ENCODE measurements around the gene UBR4.
A peak's percentile ranks its signal among the peaks of the same experiment; 100 is the strongest.

Gene UBR4

GRCh38 chr1:19130468-19130867 lies 79.6 kb downstream of the UBR4 start:
- TF ChIP-seq CTCF (IDR thresholded peaks at IDR 0.05; ENCODE audit: low read depth, low read length) (no peak), MYC (IDR thresholded peaks at IDR 0.05; ENCODE audit: low read depth, low read length) (no peak), POLR2A (IDR thresholded peaks at IDR 0.05; ENCODE audit: extremely low read depth, insufficient read length) (no peak), MAX (IDR thresholded peaks at IDR 0.05; ENCODE audit: low read depth, low read length) (no peak)
- no peak for DNase-seq (ENCODE audit: low read depth)

GRCh38 chr1:19128968-19129514 lies 81.0 kb downstream of the UBR4 start:
- DNase-seq (ENCODE audit: low read depth), result no peak

More at GRCh38 chr1:19130468-19130867, 79.6 kb downstream of the UBR4 start:
- no peak overlapping the region for H3K4me3 ChIP-seq (ENCODE audit: low read depth, low read length)

GRCh38 chr1:19124273-19124672 lies 85.8 kb downstream of the UBR4 start:
- H3K4me3 ChIP-seq (ENCODE audit: low read depth, low read length), result no peak overlapping the region
- TF ChIP-seq CTCF (IDR thresholded peaks at IDR 0.05; ENCODE audit: low read depth, low read length) (no peak), MYC (IDR thresholded peaks at IDR 0.05; ENCODE audit: low read depth, low read length) (no peak), POLR2A (IDR thresholded peaks at IDR 0.05; ENCODE audit: extremely low read depth, insufficient read length) (no peak), MAX (IDR thresholded peaks at IDR 0.05; ENCODE audit: low read depth, low read length) (no peak)
- DNase-seq (ENCODE audit: low read depth), result peak; percentile 28

More at GRCh38 chr1:19128968-19129514, 81.0 kb downstream of the UBR4 start:
- H3K4me3 ChIP-seq (ENCODE audit: low read depth, low read length), result no peak overlapping the region
- no peak for TF ChIP-seq POLR2A (IDR thresholded peaks at IDR 0.05; ENCODE audit: extremely low read depth, insufficient read length)
- TF ChIP-seq CTCF (IDR thresholded peaks at IDR 0.05; ENCODE audit: low read depth, low read length), result no peak
- TF ChIP-seq MYC (IDR thresholded peaks at IDR 0.05; ENCODE audit: low read depth, low read length), result no peak
- TF ChIP-seq MAX (IDR thresholded peaks at IDR 0.05; ENCODE audit: low read depth, low read length), result no peak

- no peak overlapping the region for H3K4me3 ChIP-seq (ENCODE audit: low read depth, low read length)
- DNase-seq (ENCODE audit: low read depth), result peak; percentile 75
- TF ChIP-seq POLR2A (IDR thresholded peaks at IDR 0.05; ENCODE audit: extremely low read depth, insufficient read length), result no peak
- no peak for TF ChIP-seq MAX (IDR thresholded peaks at IDR 0.05; ENCODE audit: low read depth, low read length)
- TF ChIP-seq CTCF (IDR thresholded peaks at IDR 0.05; ENCODE audit: low read depth, low read length), result no peak
- no peak for TF ChIP-seq MYC (IDR thresholded peaks at IDR 0.05; ENCODE audit: low read depth, low read length)
Measured at GRCh38 chr1:19123837-19124236, 86.2 kb downstream of the UBR4 start.

- no peak for DNase-seq (ENCODE audit: low read depth)
- no peak overlapping the region for H3K4me3 ChIP-seq (ENCODE audit: low read depth, low read length)
- TF ChIP-seq MYC (IDR thresholded peaks at IDR 0.05; ENCODE audit: low read depth, low read length) (no peak), MAX (IDR thresholded peaks at IDR 0.05; ENCODE audit: low read depth, low read length) (no peak), POLR2A (IDR thresholded peaks at IDR 0.05; ENCODE audit: extremely low read depth, insufficient read length) (no peak), CTCF (IDR thresholded peaks at IDR 0.05; ENCODE audit: low read depth, low read length) (no peak)
Measured at GRCh38 chr1:19122668-19123067, 87.4 kb downstream of the UBR4 start.
